IMR-90 (cell line): ENCODE data around the gene PLS1.

ENCODE experiments used
- CTCF ChIP-seq: conservative IDR thresholded peaks from 2 replicates; pipeline ENCODE4 v1.5.1; 2012; ENCODE audit warnings: mild to moderate bottlenecking, low read depth, low read length, improper control_type of control experiment
- MAZ ChIP-seq: IDR thresholded peaks from 2 replicates; pipeline ENCODE4 v1.6.1; 2012; ENCODE audit warnings: low read depth, mild to moderate bottlenecking, low read length, improper control_type of control experiment, moderate library complexity, borderline replicate concordance
- RAD21 ChIP-seq: IDR thresholded peaks from 2 replicates; pipeline ENCODE4 v1.6.1; 2012; ENCODE audit warnings: low read length, improper control_type of control experiment
- SMC3 ChIP-seq: fragments of 150-350 bp; IDR thresholded peaks from 2 replicates; pipeline ENCODE4 v1.6.1; 2016; ENCODE audit warnings: low read depth, mild to moderate bottlenecking, antibody characterized with exemption, low read length, moderate library complexity

- no peak for TF ChIP-seq SMC3
- no peak for TF ChIP-seq CTCF
- no peak; the same call in 1 of the 2 replicates for TF ChIP-seq MAZ
- no peak; the same call in 1 of the 2 replicates for TF ChIP-seq RAD21
Observed at GRCh38 chr3:142595951-142596725, at the start of gene PLS1.
